HepG2 (cell line): Measurements from ENCODE around the gene MEIOB. TPM values are rescaled to one million over a fixed set of nuclear protein-coding genes. Genes with fewer than 3 reads are reported as not detected.

Experiments
- GABPA ChIP-seq, 2 experiments: IDR thresholded peaks; 2 replicates each; pipeline ENCODE4 v1.6.1; 2011 to 2016; ENCODE audit warnings: low read depth in 2 of 2, low read length in 1 of 2, missing biosample characterization in 1 of 2, missing genetic modification characterization in 1 of 2
- HOXD1 ChIP-seq: sonication (generic); formaldehyde crosslinking; IDR thresholded peaks from 2 replicates; pipeline ENCODE4 v1.5.0; 2020; ENCODE audit warnings: missing genetic modification reagents
- ISX ChIP-seq: sonication (generic); formaldehyde crosslinking; conservative IDR thresholded peaks from 2 replicates; pipeline ENCODE4 v1.5.0; 2020; ENCODE audit warnings: missing genetic modification reagents
- PAXIP1 ChIP-seq: sonication (generic); formaldehyde crosslinking; conservative IDR thresholded peaks from 2 replicates; pipeline ENCODE4 v1.4.0; 2020; ENCODE audit warnings: mild to moderate bottlenecking, missing genetic modification reagents, moderate library complexity
- PBX2 ChIP-seq: IDR thresholded peaks from 2 replicates; pipeline ENCODE4 v1.6.1; 2016; ENCODE audit warnings: control low read depth
- SAP130 ChIP-seq: IDR thresholded peaks from 2 replicates; pipeline ENCODE4 v1.6.1; 2016; ENCODE audit warnings: low read depth
- TFDP2 ChIP-seq: sonication (generic); formaldehyde crosslinking; IDR thresholded peaks from 2 replicates; pipeline ENCODE4 v1.4.0; 2020; ENCODE audit warnings: missing genetic modification reagents
- TGIF2 ChIP-seq: IDR thresholded peaks from 2 replicates; pipeline ENCODE4 v1.6.1; 2016; ENCODE audit warnings: control low read depth, missing compliant biosample characterization
- ZNF558 ChIP-seq: sonication (generic); formaldehyde crosslinking; IDR thresholded peaks from 2 replicates; pipeline ENCODE4 v1.9.0; 2022; ENCODE audit warnings: mild to moderate bottlenecking, missing genetic modification reagents, borderline replicate concordance
- ZNF615 ChIP-seq: sonication (generic); formaldehyde crosslinking; IDR thresholded peaks from 2 replicates; pipeline ENCODE4 v1.5.0; 2020; ENCODE audit warnings: mild to moderate bottlenecking, missing genetic modification reagents, borderline replicate concordance
- ZNF724P ChIP-seq: sonication (generic); formaldehyde crosslinking; IDR thresholded peaks from 2 replicates; pipeline ENCODE4 v1.8.0; 2022; ENCODE audit warnings: missing genetic modification reagents, borderline replicate concordance
- ZNF770 ChIP-seq: sonication (generic); formaldehyde crosslinking; IDR thresholded peaks from 2 replicates; pipeline ENCODE4 v1.5.0; 2020; ENCODE audit warnings: mild to moderate bottlenecking, missing genetic modification reagents
- ZNF83 ChIP-seq: sonication (generic); formaldehyde crosslinking; IDR thresholded peaks from 2 replicates; pipeline ENCODE4 v1.4.0; 2020; ENCODE audit warnings: missing genetic modification reagents, mild to moderate bottlenecking, borderline replicate concordance
- ZNF841 ChIP-seq: sonication (generic); formaldehyde crosslinking; IDR thresholded peaks from 2 replicates; pipeline ENCODE4 v1.8.1; 2023; ENCODE audit warnings: missing genetic modification reagents, borderline replicate concordance
- ZNF878 ChIP-seq: sonication (generic); formaldehyde crosslinking; IDR thresholded peaks from 2 replicates; pipeline ENCODE4 v1.8.1; 2023; ENCODE audit warnings: mild to moderate bottlenecking, missing genetic modification reagents, moderate library complexity
- ZSCAN9 ChIP-seq: IDR thresholded peaks from 2 replicates; pipeline ENCODE4 v1.6.1; 2016; ENCODE audit warnings: borderline replicate concordance
- polyA plus RNA-seq, 8 experiments: library from polyadenylated mRNA; depleted of rRNA in 3 of 8; stranded (reverse) in 7 of 8; unstranded in 1 of 8; fragments of >200 nt; fragmentation: Illumina TruSeq in 4 of 8; extraction: Trizol in 4 of 8; gene quantifications; 2 replicates each; pipeline versions ENCODE4 v1.2.1 to v1.2.3, GENCODE V29; 2011 to 2016; ENCODE audit warnings: low read depth in 4 of 8, missing spikeins in 1 of 8, mixed read lengths in 1 of 8; ENCODE audit not compliant: insufficient read depth in 1 of 8
- total RNA-seq, 5 experiments: library from RNA; depleted of rRNA; stranded (reverse); fragments of >200 nt; fragmentation: Illumina TruSeq; extraction: Trizol; gene quantifications; 2 replicates each; pipeline ENCODE4 v1.2.3, GENCODE V29; 2016; ENCODE audit warnings: low read depth in 1 of 5
- TF ChIP-seq, protein P1 (sequence below): sonication (generic); formaldehyde crosslinking; IDR thresholded peaks from 2 replicates; pipeline ENCODE4 v1.8.1; 2022; ENCODE audit warnings: mild to moderate bottlenecking, missing genetic modification reagents

The MEIOB gene
- total and polyA plus RNA-seq, 2 of the 13 experiments (the other 11 are each of a cell fraction or from before 2014, with no cell fraction given), result 0.17 TPM; not detected in 1

DNA sequence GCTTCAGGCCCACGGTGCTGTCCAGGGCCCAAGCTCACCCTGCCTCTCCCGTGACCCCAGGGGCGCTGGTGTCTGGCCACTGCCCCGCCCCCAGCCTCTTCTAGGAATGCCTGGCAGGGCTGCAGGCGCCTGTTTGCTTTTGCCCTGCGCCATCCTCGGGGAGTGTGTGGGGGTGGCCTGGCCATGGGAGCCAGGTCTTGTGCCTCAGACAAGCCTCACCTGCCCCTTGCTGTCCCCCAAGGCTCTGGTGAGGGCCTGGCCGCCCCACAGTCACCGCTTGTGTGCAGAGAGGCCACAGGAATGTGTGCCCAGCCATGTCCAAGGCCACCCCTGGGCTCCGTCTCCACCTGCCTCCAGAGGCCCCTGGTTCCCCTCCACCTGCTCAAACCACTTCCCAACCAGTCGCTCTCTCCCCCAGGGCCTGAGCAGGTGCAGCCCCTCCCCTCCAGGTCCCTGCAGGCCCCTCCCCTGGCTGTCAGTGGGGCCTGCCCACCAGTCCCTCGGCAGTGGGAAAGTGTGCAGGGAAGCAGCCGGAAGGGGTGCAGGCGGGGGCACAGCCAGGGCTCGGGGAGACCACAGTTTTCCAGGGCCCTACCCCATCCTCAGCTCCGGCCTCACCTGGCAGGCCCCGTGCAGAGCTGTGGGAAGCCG is 77.6 kb downstream of the MEIOB start (continued):
- peak; percentile 22; the same call in 1 of the 2 replicates for TF ChIP-seq ZSCAN9 (CRISPR knock-in tag)
- 0 out of 2 replicates have a peak, but pooled peaks have one; percentile 31 for TF ChIP-seq TGIF2 (CRISPR knock-in tag)
- TF ChIP-seq ZNF724P, result peak; percentile 26; the same call in 1 of the 2 replicates
- no peak; the same call in 1 of the 2 replicates for TF ChIP-seq TFDP2 (CRISPR knock-in tag)
- TF ChIP-seq, protein P1, sequence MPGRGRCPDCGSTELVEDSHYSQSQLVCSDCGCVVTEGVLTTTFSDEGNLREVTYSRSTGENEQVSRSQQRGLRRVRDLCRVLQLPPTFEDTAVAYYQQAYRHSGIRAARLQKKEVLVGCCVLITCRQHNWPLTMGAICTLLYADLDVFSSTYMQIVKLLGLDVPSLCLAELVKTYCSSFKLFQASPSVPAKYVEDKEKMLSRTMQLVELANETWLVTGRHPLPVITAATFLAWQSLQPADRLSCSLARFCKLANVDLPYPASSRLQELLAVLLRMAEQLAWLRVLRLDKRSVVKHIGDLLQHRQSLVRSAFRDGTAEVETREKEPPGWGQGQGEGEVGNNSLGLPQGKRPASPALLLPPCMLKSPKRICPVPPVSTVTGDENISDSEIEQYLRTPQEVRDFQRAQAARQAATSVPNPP, result no peak
- no peak for TF ChIP-seq ZNF83 (CRISPR knock-in tag)
- TF ChIP-seq PBX2, result no peak
- TF ChIP-seq ISX (CRISPR knock-in tag), result no peak
- no peak for TF ChIP-seq GABPA (IDR thresholded peaks at IDR 0.05; ENCODE audit: low read depth, low read length)
- no peak for TF ChIP-seq GABPA (CRISPR knock-in tag; IDR thresholded peaks at IDR 0.05; ENCODE audit: low read depth)
- TF ChIP-seq ZNF770 (CRISPR knock-in tag), result peak; percentile 47
- TF ChIP-seq ZNF615 (CRISPR knock-in tag), result no peak
- TF ChIP-seq PAXIP1 (CRISPR knock-in tag), result peak; percentile 84
- TF ChIP-seq ZNF558, result no peak
- peak; percentile 62 for TF ChIP-seq SAP130 (CRISPR knock-in tag)
- no peak for TF ChIP-seq ZNF841
- no peak for TF ChIP-seq ZNF878 (CRISPR knock-in tag)
- TF ChIP-seq HOXD1 (CRISPR knock-in tag), result no peak
